H1 (cell line): Measurements from ENCODE around the gene CLCNKB. TPM values are rescaled to one million over a fixed set of nuclear protein-coding genes. Genes with fewer than 3 reads are reported as not detected.

Source experiments
- CTCF ChIA-PET: fragments of 300-600 bp; sonication (Branson Sonifier 250); formaldehyde crosslinking; loops from one replicate; lab custom pipeline; 2021; ENCODE audit not compliant: partially characterized antibody; lab: Charles Lee
- POLR2A ChIA-PET: fragments of 300-600 bp; sonication (Branson Sonifier 250); formaldehyde crosslinking; loops from one replicate; lab custom pipeline; 2021; ENCODE audit warnings: inconsistent platforms; ENCODE audit not compliant: partially characterized antibody; lab: Charles Lee
- DNase-seq, 2 experiments: peaks; one replicate each; pipeline versions ENCODE4 v3.0.0 to v3.0.0-alpha.2; 2010 to 2022; ENCODE audit warnings: low spot score in 2 of 2, low read depth in 1 of 2, mixed read lengths in 1 of 2
- FAIRE-seq: peaks from 2 replicates; lab custom pipeline; 2011; peaks lifted over from hg19 to GRCh38; lab: Jason Lieb, UNC
- H2AFZ ChIP-seq: 2 replicates; pipeline ENCODE4 v1.8.1; 2012; ENCODE audit warnings: low read length, inconsistent platforms
- H2AK5ac ChIP-seq: 2 replicates; pipeline ENCODE4 v1.6.1; 2013; ENCODE audit warnings: low read depth, low read length
- H2BK120ac ChIP-seq: replicated peaks from 2 replicates; pipeline ENCODE3; 2013; ENCODE audit warnings: low read depth, low read length, inconsistent platforms
- H2BK12ac ChIP-seq: 2 replicates; pipeline ENCODE4 v1.6.1; 2013; ENCODE audit warnings: low read depth, low read length
- H2BK15ac ChIP-seq: 2 replicates; pipeline ENCODE4 v1.6.1; 2013; ENCODE audit warnings: low read length
- H2BK20ac ChIP-seq: 2 replicates; pipeline ENCODE4 v1.6.1; 2013; ENCODE audit warnings: low read length
- H2BK5ac ChIP-seq: 2 replicates; pipeline ENCODE4 v1.6.1; 2013; ENCODE audit warnings: low read depth, low read length
- H3K14ac ChIP-seq: 2 replicates; pipeline ENCODE4 v1.6.1; 2013; ENCODE audit warnings: inconsistent platforms; ENCODE audit not compliant: insufficient read length
- H3K18ac ChIP-seq: 2 replicates; pipeline ENCODE4 v1.6.1; 2013; ENCODE audit warnings: low read length; ENCODE audit errors: extremely low read depth
- H3K23ac ChIP-seq: 2 replicates; pipeline ENCODE4 v1.6.1; 2013; ENCODE audit warnings: inconsistent platforms; ENCODE audit not compliant: insufficient read length
- H3K23me2 ChIP-seq: 2 replicates; pipeline ENCODE4 v1.6.1; 2013; ENCODE audit warnings: low read depth, low read length
- H3K27ac ChIP-seq: 2 replicates; pipeline ENCODE4 v1.6.1; 2011; ENCODE audit warnings: low read depth, low read length, inconsistent platforms
- H3K27me3 ChIP-seq, 4 experiments: replicated peaks in 1 of 4; 1 replicate in 1 of 4; 2 replicates in 3 of 4; pipeline versions ENCODE4 v1.6.1 to v1.8.1; 2011 to 2013; ENCODE audit warnings: low read length in 3 of 4, mild to moderate bottlenecking in 3 of 4, inconsistent platforms in 2 of 4, mixed read lengths in 2 of 4, moderate library complexity in 1 of 4; ENCODE audit not compliant: control insufficient read depth in 3 of 4, insufficient read depth in 3 of 4; ENCODE audit errors: extremely low read depth in 1 of 4
- H3K36me3 ChIP-seq, 4 experiments: 2 replicates each; pipeline versions ENCODE4 v1.6.1 to v1.8.1; 2011 to 2013; ENCODE audit warnings: mild to moderate bottlenecking in 4 of 4, low read length in 3 of 4, moderate library complexity in 2 of 4, control low read depth in 1 of 4, inconsistent platforms in 1 of 4; ENCODE audit not compliant: insufficient read depth in 4 of 4, control insufficient read depth in 2 of 4
- H3K4ac ChIP-seq: replicated peaks from 2 replicates; pipeline ENCODE3; 2013; ENCODE audit warnings: low read length, low read depth, mixed read lengths, inconsistent platforms; ENCODE audit not compliant: insufficient read length
- H3K4me1 ChIP-seq, 4 experiments: replicated peaks in 1 of 4; 1 replicate in 1 of 4; 2 replicates in 3 of 4; pipeline versions ENCODE4 v1.6.1 to v1.8.1; 2011 to 2013; ENCODE audit warnings: low read length in 3 of 4, inconsistent platforms in 2 of 4, mixed read lengths in 1 of 4; ENCODE audit not compliant: insufficient read depth in 4 of 4, control insufficient read depth in 3 of 4
- H3K4me2 ChIP-seq, 2 experiments: 2 replicates each; pipeline versions ENCODE4 v1.6.1 to v1.8.1; 2011 to 2013; ENCODE audit warnings: low read depth in 2 of 2, low read length in 2 of 2, control low read depth in 1 of 2, inconsistent platforms in 1 of 2, mild to moderate bottlenecking in 1 of 2; ENCODE audit not compliant: insufficient read depth in 1 of 2
- H3K4me3 ChIP-seq, 4 experiments: fragments of 200-600, 300-600 bp in 1 of 4; sonication (generic), shearing (Covaris generic), sonication (Bioruptor Twin) in 1 of 4; 2 replicates each; pipeline versions ENCODE4 v1.5.1 to v1.8.1; 2011 to 2016; ENCODE audit warnings: low read length in 4 of 4, low read depth in 3 of 4, control low read depth in 2 of 4, inconsistent platforms in 2 of 4, mild to moderate bottlenecking in 2 of 4, mixed read lengths in 1 of 4, moderate library complexity in 1 of 4; ENCODE audit not compliant: insufficient read depth in 2 of 4; ENCODE audit errors: extremely low read depth in 1 of 4
- H3K56ac ChIP-seq: replicated peaks from 2 replicates; pipeline ENCODE3; 2013; ENCODE audit warnings: low read depth, mild to moderate bottlenecking, mixed read lengths, low read length, inconsistent platforms; ENCODE audit not compliant: insufficient read length
- H3K79me1 ChIP-seq: 2 replicates; pipeline ENCODE4 v1.6.1; 2013; ENCODE audit warnings: low read depth, low read length, control low read depth
- H3K79me2 ChIP-seq, 2 experiments: 2 replicates each; pipeline versions ENCODE4 v1.6.1 to v1.8.1; 2012 to 2013; ENCODE audit warnings: low read length in 2 of 2, mild to moderate bottlenecking in 2 of 2, inconsistent platforms in 1 of 2; ENCODE audit not compliant: insufficient read depth in 2 of 2, control insufficient read depth in 1 of 2
- H3K9ac ChIP-seq, 4 experiments: replicated peaks in 1 of 4; 1 replicate in 1 of 4; 2 replicates in 3 of 4; pipeline versions ENCODE4 v1.6.1 to v1.8.1; 2011 to 2013; ENCODE audit warnings: low read depth in 3 of 4, low read length in 3 of 4, control low read depth in 2 of 4, mild to moderate bottlenecking in 2 of 4, moderate library complexity in 2 of 4, inconsistent platforms in 1 of 4; ENCODE audit errors: extremely low read depth in 1 of 4
- H3K9me3 ChIP-seq, 2 experiments: 2 replicates each; pipeline versions ENCODE4 v1.6.1 to v1.8.1; 2012 to 2013; ENCODE audit warnings: mild to moderate bottlenecking in 2 of 2, moderate library complexity in 2 of 2, control low read depth in 1 of 2, inconsistent platforms in 1 of 2, low read depth in 1 of 2, low read length in 1 of 2, mixed read lengths in 1 of 2; ENCODE audit not compliant: insufficient read depth in 2 of 2
- H4K20me1 ChIP-seq, 2 experiments: replicated peaks in 1 of 2; 2 replicates each; pipeline versions ENCODE3 to v1.8.1; 2011 to 2013; ENCODE audit warnings: inconsistent platforms in 2 of 2, low read length in 2 of 2, mild to moderate bottlenecking in 1 of 2; ENCODE audit not compliant: insufficient read depth in 2 of 2, control insufficient read depth in 1 of 2
- H4K5ac ChIP-seq: 2 replicates; pipeline ENCODE4 v1.6.1; 2013; ENCODE audit warnings: low read length, low read depth, mixed read lengths, inconsistent platforms; ENCODE audit not compliant: insufficient read length
- H4K8ac ChIP-seq: 2 replicates; pipeline ENCODE4 v1.8.0; 2013; ENCODE audit warnings: mild to moderate bottlenecking, moderate library complexity, low read length, inconsistent platforms; ENCODE audit not compliant: insufficient read depth; ENCODE audit errors: extremely low read depth
- H4K91ac ChIP-seq: replicated peaks from 2 replicates; pipeline ENCODE3; 2013; ENCODE audit warnings: low read length, mixed read lengths, inconsistent platforms; ENCODE audit not compliant: insufficient read length
- BRCA1 ChIP-seq: IDR thresholded peaks from 2 replicates; pipeline ENCODE4 v1.6.1; 2012; ENCODE audit warnings: low read depth, low read length, improper control_type of control experiment
- CHD1 ChIP-seq: IDR thresholded peaks from 2 replicates; pipeline ENCODE4 v1.6.1; 2012; ENCODE audit warnings: low read depth, low read length, improper control_type of control experiment
- CHD2 ChIP-seq: IDR thresholded peaks from 2 replicates; pipeline ENCODE4 v1.6.1; 2012; ENCODE audit warnings: low read length, improper control_type of control experiment
- CREB1 ChIP-seq: IDR thresholded peaks from 2 replicates; pipeline ENCODE4 v1.6.1; 2012; ENCODE audit warnings: inconsistent platforms
- GTF2F1 ChIP-seq: IDR thresholded peaks from 2 replicates; pipeline ENCODE4 v1.6.1; 2012; ENCODE audit warnings: low read depth, low read length, improper control_type of control experiment, borderline replicate concordance
- HDAC6 ChIP-seq: IDR thresholded peaks from one replicate; pipeline ENCODE4 v1.7.1; 2012; ENCODE audit warnings: low read depth, mild to moderate bottlenecking, inconsistent platforms, low read length, moderate library complexity
- JUND ChIP-seq: IDR thresholded peaks from 2 replicates; pipeline ENCODE4 v1.6.1; 2011; ENCODE audit warnings: mild to moderate bottlenecking, improper control_type of control experiment, low read length
- NANOG ChIP-seq: IDR thresholded peaks from 2 replicates; pipeline ENCODE4 v1.6.1; 2011; ENCODE audit warnings: low read length, low read depth, mild to moderate bottlenecking, inconsistent platforms; ENCODE audit not compliant: insufficient read depth, poor library complexity, severe bottlenecking
- PHF8 ChIP-seq: fragments of 200-600 bp; sonication (generic); conservative IDR thresholded peaks from 2 replicates; pipeline ENCODE4 v1.7.1; 2012; ENCODE audit warnings: low read depth, mild to moderate bottlenecking, inconsistent platforms, low read length, moderate library complexity
- POLR2A ChIP-seq, 2 experiments: IDR thresholded peaks; 1 replicate in 1 of 2; 2 replicates in 1 of 2; pipeline ENCODE4 v1.6.1; 2011; ENCODE audit warnings: low read depth in 2 of 2, low read length in 2 of 2, mild to moderate bottlenecking in 2 of 2; ENCODE audit errors: control extremely low read depth in 1 of 2
- RNF2 ChIP-seq: fragments of 200-900, 300-1000 bp; sonication (generic); IDR thresholded peaks from 2 replicates; pipeline ENCODE4 v1.7.1; 2016; ENCODE audit warnings: borderline replicate concordance, low read depth, mild to moderate bottlenecking, antibody characterized with exemption, low read length; ENCODE audit not compliant: poor library complexity, severe bottlenecking; ENCODE audit errors: missing control alignments
- SP2 ChIP-seq: IDR thresholded peaks from 2 replicates; pipeline ENCODE4 v1.6.1; 2012; ENCODE audit warnings: mild to moderate bottlenecking, low read length, inconsistent platforms
- ZNF274 ChIP-seq: IDR thresholded peaks from 2 replicates; pipeline ENCODE4 v1.7.0; 2012; ENCODE audit warnings: low read length, borderline replicate concordance; ENCODE audit errors: extremely low read depth
- WGBS, 2 experiments: shearing (Covaris generic) in 1 of 2; methylation state at CpG; one replicate each; pipeline versions ENCODE4 v1.1.6 to v1.1.7; 2013 to 2015; ENCODE audit warnings: low lambda C conversion rate in 2 of 2, mixed read lengths in 2 of 2, inconsistent platforms in 1 of 2, low coverage in 1 of 2, missing lambda C conversion rate in 1 of 2; ENCODE audit not compliant: insufficient replicate concordance in 2 of 2, insufficient coverage in 1 of 2, insufficient read length in 1 of 2; ENCODE audit errors: extremely low coverage in 1 of 2, missing lambda C conversion rate in 1 of 2; 5-methylcytosine and 5-hydroxymethylcytosine counted together
- polyA plus RNA-seq, 7 experiments: library from polyadenylated mRNA; depleted of rRNA in 3 of 7; stranded (reverse) in 5 of 7; unstranded in 2 of 7; fragments of >200 nt in 5 of 7; fragments of 200-250 nt in 2 of 7; gene quantifications; 1 replicate in 5 of 7; 2 replicates in 1 of 7; 4 replicates in 1 of 7; pipeline versions ENCODE4 v1.2.1 to v1.2.3, GENCODE V29; 2011 to 2013; ENCODE audit warnings: missing spikeins in 2 of 7, mixed read lengths in 2 of 7
- total RNA-seq: library from RNA; stranded (reverse); fragmentation: NEBNext Ultra II Directional; extraction: Animal tissue kit (Norgen Biotek cat#: 25700); gene quantifications from 2 replicates; pipeline ENCODE4 v1.2.1, GENCODE V29; 2021

The CLCNKB gene
- total and polyA plus RNA-seq, 2 of the 8 experiments (the other 6 are each of a cell fraction or from before 2014, with no cell fraction given), result 1.2 to 3.5 TPM

DNA sequence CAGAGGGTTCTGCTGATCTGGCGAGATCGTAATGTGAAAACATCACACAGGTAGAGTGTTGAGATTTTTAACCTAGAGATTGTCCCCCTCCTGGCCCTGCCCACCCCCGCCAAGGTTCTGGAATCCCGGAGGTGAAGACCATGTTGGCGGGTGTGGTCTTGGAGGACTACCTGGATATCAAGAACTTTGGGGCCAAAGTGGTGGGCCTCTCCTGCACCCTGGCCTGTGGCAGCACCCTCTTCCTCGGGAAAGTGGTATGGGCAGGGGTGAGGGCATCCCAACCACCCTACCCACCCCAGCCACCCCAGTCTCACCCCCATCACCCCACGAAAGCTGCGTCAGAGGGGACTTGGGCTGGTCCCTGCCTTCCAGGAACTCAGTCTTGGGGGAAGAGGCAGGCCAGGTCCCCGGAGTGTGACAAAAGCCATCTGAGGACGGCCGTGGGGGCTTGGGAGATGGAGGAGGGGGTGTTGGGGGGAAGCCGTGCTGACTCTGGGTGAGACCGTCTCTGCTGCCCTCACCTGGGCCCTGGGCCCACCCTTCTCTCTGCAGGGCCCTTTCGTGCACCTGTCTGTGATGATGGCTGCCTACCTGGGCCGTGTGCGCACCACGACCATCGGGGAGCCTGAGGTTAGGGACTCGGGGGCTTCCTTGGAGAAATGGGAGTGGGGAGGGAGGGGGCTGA lies 4.4 kb downstream of the CLCNKB start:
- DNase-seq (no peak), FAIRE-seq (no peak)
- no peak overlapping the region for H2BK15ac ChIP-seq
- no peak overlapping the region for H3K23ac ChIP-seq
- CTCF ChIA-PET, result interaction anchor here (0.6 to 5.6 kb wide), 10 partner anchors 8 to 148 kb away, joined by 3 to 41 read pairs (median 5); partner anchors contain the start of gene HSPB7
- H3K79me1 ChIP-seq, result no peaks in the 10 kb centered on the region
- no peak overlapping the region for H4K8ac ChIP-seq
- H3K18ac ChIP-seq, result peak overlapping the region; percentile 78
- H4K91ac ChIP-seq, result no peak overlapping the region
- H3K4me1 ChIP-seq, result peaks cover 0 to 22% (median 5%) of the 10 kb centered on the region in 4 experiments; a peak in 6 of 7 replicates
- H3K27me3 ChIP-seq, result peaks cover 0 to 6% (median 0%) of the 10 kb centered on the region in 4 experiments; a peak in 1 of 7 replicates
- H3K14ac ChIP-seq, result no peak overlapping the region
- no peaks in the 10 kb centered on the region for H3K79me2 ChIP-seq
- H2BK5ac ChIP-seq, result no peak overlapping the region
- no peak overlapping the region for H4K5ac ChIP-seq
- H3K9ac ChIP-seq, result no peak overlapping the region
- peak overlapping the region; percentile 39; the same call in 1 of the 2 replicates for H2BK12ac ChIP-seq
- no peak overlapping the region for H2BK20ac ChIP-seq
- 48% methylated on average over 15 of the region's 19 CpGs; no CpG with 5 or more reads in 1 of the 2 experiments for WGBS, 2 experiments
- H3K27ac ChIP-seq, result no peak overlapping the region
- POLR2A ChIA-PET, result interaction anchor here (0.8 to 0.9 kb wide), 3 partner anchors 11 to 34 kb away, joined by 3 to 4 read pairs (median 4); no protein-coding TSS in a partner anchor
- H2AFZ ChIP-seq, result no peak overlapping the region
- H2BK120ac ChIP-seq, result no peak overlapping the region
- H4K20me1 ChIP-seq, result no peaks in the 10 kb centered on the region
- H3K9me3 ChIP-seq, result no peaks in the 10 kb centered on the region
- no peaks in the 10 kb centered on the region for H3K36me3 ChIP-seq
- H3K4me2 ChIP-seq, result peak overlapping the region; percentile 81 to 88
- H3K23me2 ChIP-seq, result peaks cover 4% of the 10 kb centered on the region
- no peak overlapping the region for H3K4ac ChIP-seq
- H2AK5ac ChIP-seq, result no peak overlapping the region
- no peak overlapping the region for H3K56ac ChIP-seq
- peak overlapping the region; percentile 44 to 68 (median 67) for H3K4me3 ChIP-seq
- TF ChIP-seq HDAC6 (no peak), CHD2 (no peak), ZNF274 (no peak), CREB1 (no peak), SP2 (no peak), BRCA1 (no peak), NANOG (no peak), RNF2 (no peak), CHD1 (no peak), PHF8 (no peak), JUND (no peak), POLR2A (IDR thresholded peaks at IDR 0.05; ENCODE audit: control extremely low read depth in 1 of 2, low read depth in 2 of 2, low read length in 2 of 2) (no peak), GTF2F1 (no peak)
